Type B pancreatic cell (in vitro differentiated cells): ENCODE results near the gene AHDC1. TPM values are rescaled to one million over a fixed set of nuclear protein-coding genes. Genes with fewer than 3 reads are reported as not detected.

Experiments
- DNase-seq: peaks from one replicate; pipeline ENCODE4 v3.0.0; 2021; ENCODE audit warnings: mixed read lengths; ENCODE audit not compliant: unreplicated experiment; ENCODE audit errors: extremely low spot score
- H3K27ac Mint-ChIP-seq: 2 replicates; pipeline ENCODE4 v1.8.0; 2021; ENCODE audit warnings: mild to moderate bottlenecking, mixed read lengths
- H3K27me3 Mint-ChIP-seq: 2 replicates; pipeline ENCODE4 v1.8.0; 2021; ENCODE audit warnings: mixed read lengths
- H3K36me3 Mint-ChIP-seq: 2 replicates; pipeline ENCODE4 v1.8.0; 2021; ENCODE audit warnings: mixed read lengths
- H3K4me1 Mint-ChIP-seq: one replicate; pipeline ENCODE4 v1.8.0; 2021; ENCODE audit warnings: mixed read lengths; ENCODE audit not compliant: unreplicated experiment
- H3K4me3 Mint-ChIP-seq: 2 replicates; pipeline ENCODE4 v1.8.0; 2021; ENCODE audit warnings: mild to moderate bottlenecking, mixed read lengths
- H3K9me3 Mint-ChIP-seq: 2 replicates; pipeline ENCODE4 v1.8.0; 2021; ENCODE audit warnings: mixed read lengths
- CTCF ChIP-seq: fragments of 200-600 bp; sonication (generic); conservative IDR thresholded peaks from 2 replicates; pipeline ENCODE4 v1.5.0; 2021; ENCODE audit warnings: antibody characterized with exemption, mild to moderate bottlenecking
- total RNA-seq: library from RNA; stranded (reverse); gene quantifications from 2 replicates; pipeline ENCODE4 v1.2.1, GENCODE V29; 2021; ENCODE audit warnings: low replicate concordance

The AHDC1 gene
- total RNA-seq, 1 donor from 2014 or later = 61.0 TPM

GRCh38 chr1:27520651-27521050 lies 83.3 kb downstream of the AHDC1 start:
- Mint-ChIP-seq H3K4me3 (peak overlapping the region; percentile 39), H3K4me1 (peaks cover 75% of the 10 kb centered on the region), H3K9me3 (no peaks in the 10 kb centered on the region), H3K27ac (peak overlapping the region; percentile 73), H3K27me3 (no peaks in the 10 kb centered on the region), H3K36me3 (no peaks in the 10 kb centered on the region)
- no peak for DNase-seq
- no peak for TF ChIP-seq CTCF

GRCh38 chr1:27519331-27520258 lies 84.3 kb downstream of the AHDC1 start:
- Mint-ChIP-seq H3K27me3 (no peaks in the 10 kb centered on the region), H3K9me3 (no peaks in the 10 kb centered on the region), H3K36me3 (no peaks in the 10 kb centered on the region), H3K27ac (peak overlapping the region; percentile 72), H3K4me1 (peaks cover 70% of the 10 kb centered on the region), H3K4me3 (peak overlapping the region; percentile 37)
- DNase-seq = no peak
- TF ChIP-seq CTCF = no peak

- DNase-seq = no peak
- peaks cover 65% of the 10 kb centered on the region for H3K4me1 Mint-ChIP-seq
- no peaks in the 10 kb centered on the region for H3K36me3 Mint-ChIP-seq
- no peaks in the 10 kb centered on the region for H3K9me3 Mint-ChIP-seq
- H3K27ac Mint-ChIP-seq = peak overlapping the region; percentile 72
- no peaks in the 10 kb centered on the region for H3K27me3 Mint-ChIP-seq
- TF ChIP-seq CTCF = no peak
- H3K4me3 Mint-ChIP-seq = peak overlapping the region; percentile 51
Measured at GRCh38 chr1:27518808-27519207, 85.1 kb downstream of the AHDC1 start.

GRCh38 chr1:27517907-27518718 lies 85.8 kb downstream of the AHDC1 start:
- DNase-seq = no peak
- Mint-ChIP-seq H3K36me3 (no peaks in the 10 kb centered on the region), H3K9me3 (no peaks in the 10 kb centered on the region), H3K27me3 (no peaks in the 10 kb centered on the region), H3K4me3 (peak overlapping the region; percentile 49), H3K4me1 (peaks cover 63% of the 10 kb centered on the region), H3K27ac (peak overlapping the region; percentile 78)
- TF ChIP-seq CTCF = no peak

- Mint-ChIP-seq H3K36me3 (no peaks in the 10 kb centered on the region), H3K9me3 (no peaks in the 10 kb centered on the region), H3K4me1 (peaks cover 55% of the 10 kb centered on the region), H3K4me3 (no peak overlapping the region), H3K27ac (no peak overlapping the region), H3K27me3 (no peaks in the 10 kb centered on the region)
- no peak for DNase-seq
- no peak for TF ChIP-seq CTCF
Measured at GRCh38 chr1:27517301-27517700, 86.6 kb downstream of the AHDC1 start.
